ENCODE measurements around the gene WIPF2.

DNA sequence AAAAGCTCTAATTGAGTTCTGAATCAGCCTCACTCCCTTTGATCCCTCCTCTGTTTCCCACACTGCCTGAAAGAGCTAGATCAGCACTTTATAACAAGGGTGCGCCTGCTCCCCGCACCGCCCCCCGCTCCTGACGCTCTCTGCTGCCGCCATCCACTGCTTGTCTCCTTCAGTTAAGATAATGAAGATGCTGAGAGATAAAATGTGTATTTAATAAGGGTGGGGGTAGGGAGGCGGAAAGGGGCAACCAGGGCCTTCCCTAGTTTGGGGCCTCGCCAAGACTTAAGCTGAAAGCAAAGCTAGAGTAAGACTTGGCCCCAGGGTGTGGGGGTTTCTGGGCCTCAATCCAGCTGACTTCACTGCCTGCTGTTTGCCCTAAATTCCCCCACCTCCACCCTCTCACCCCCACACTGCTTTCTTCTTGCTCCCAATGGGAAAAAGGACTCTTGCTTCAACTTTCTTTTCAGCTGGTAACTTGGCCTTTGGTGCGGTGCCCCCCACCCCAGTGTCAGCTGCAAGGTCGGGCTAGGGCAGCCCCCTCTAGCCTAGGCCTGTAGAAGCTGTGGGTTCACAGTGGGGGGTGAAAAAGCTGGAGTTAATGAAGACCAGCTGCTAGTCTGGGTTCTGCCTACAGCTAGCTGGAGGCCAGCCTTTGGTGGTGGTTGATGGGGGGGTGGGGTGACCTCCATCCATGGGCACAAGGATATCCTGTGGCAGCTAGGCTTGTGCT, 88.1 kb downstream of the WIPF2 start:
- TF ChIP-seq POLR2AphosphoS5 (IDR thresholded peaks at IDR 0.05; ENCODE audit: borderline replicate concordance, low read depth, low read length) (peak; percentile 75), EZH2 (IDR thresholded peaks at IDR 0.05) (no peak)
